ENCODE results near the gene C5orf58.

C5orf58 gene

DNA sequence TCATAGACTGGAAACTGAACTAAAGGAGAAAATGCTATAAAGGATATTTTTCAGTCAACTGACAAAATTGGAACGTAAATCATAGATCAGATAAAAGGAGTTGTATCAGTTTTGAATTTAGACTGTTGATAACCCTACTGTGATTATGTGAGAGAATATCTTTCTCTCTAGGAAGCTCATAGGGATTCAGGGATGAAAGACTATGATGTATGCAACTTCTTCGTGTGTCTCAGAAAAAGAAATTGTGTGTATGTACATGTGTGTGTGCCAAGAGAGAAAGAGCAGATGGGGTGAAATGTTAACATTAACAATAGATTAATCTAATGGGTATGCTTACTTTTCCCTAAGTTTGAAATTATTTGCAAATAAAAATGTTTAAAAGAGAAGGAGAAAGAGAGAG is 30.7 kb upstream of the C5orf58 start:
- Histone ChIP-seq H3K9ac (ENCODE audit: low read length in 5 of 5) (no peak overlapping the region), H3K27me3 (ENCODE audit: control insufficient read depth in 5 of 5, insufficient read depth in 4 of 5, low read length in 5 of 5) (peaks cover 0 to 4% (median 0%) of the 10 kb centered on the region in 5 donors), H3K9me3 (ENCODE audit: control insufficient read depth in 5 of 5, low read length in 5 of 5) (no peaks in the 10 kb centered on the region), H3K4me3 (ENCODE audit: low read depth in 1 of 5, low read length in 5 of 5) (no peak overlapping the region), H3K36me3 (ENCODE audit: control insufficient read depth in 5 of 5, insufficient read depth in 5 of 5, low read length in 5 of 5) (no peaks in the 10 kb centered on the region), H3K27ac (ENCODE audit: low read depth, low read length) (no peak overlapping the region), H3K4me1 (ENCODE audit: control insufficient read depth in 5 of 5, insufficient read depth in 5 of 5, low read length in 5 of 5) (no peaks in the 10 kb centered on the region)

DNA sequence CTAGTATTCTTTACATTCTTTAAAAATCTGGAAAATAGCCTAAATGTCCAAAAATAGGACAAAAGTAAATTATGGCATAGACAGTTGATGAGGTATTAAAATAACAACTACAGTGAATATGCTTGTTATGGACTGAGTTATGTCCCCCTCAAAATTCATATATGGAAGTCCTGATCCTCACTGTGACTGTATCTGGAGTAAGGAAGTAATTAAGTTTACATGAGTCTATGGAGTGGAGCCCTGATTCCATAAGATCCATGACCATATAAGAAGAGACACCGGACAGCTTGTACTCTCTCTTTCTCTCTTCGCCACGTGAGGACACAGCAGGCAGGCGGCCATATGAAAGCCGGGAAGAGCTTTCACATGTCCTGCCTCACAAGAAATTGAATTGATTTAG is 28.6 kb upstream of the C5orf58 start:
- H3K27ac ChIP-seq (ENCODE audit: low read depth, low read length) = no peak overlapping the region
- H3K4me3 ChIP-seq (ENCODE audit: low read depth in 1 of 5, low read length in 5 of 5) = no peak overlapping the region
- H3K9ac ChIP-seq (ENCODE audit: low read length in 5 of 5) = no peak overlapping the region
- no peaks in the 10 kb centered on the region for H3K27me3 ChIP-seq (ENCODE audit: control insufficient read depth in 5 of 5, insufficient read depth in 4 of 5, low read length in 5 of 5)
- H3K36me3 ChIP-seq (ENCODE audit: control insufficient read depth in 5 of 5, insufficient read depth in 5 of 5, low read length in 5 of 5) = no peaks in the 10 kb centered on the region
- H3K4me1 ChIP-seq (ENCODE audit: control insufficient read depth in 5 of 5, insufficient read depth in 5 of 5, low read length in 5 of 5) = no peaks in the 10 kb centered on the region
- H3K9me3 ChIP-seq (ENCODE audit: control insufficient read depth in 5 of 5, low read length in 5 of 5) = no peaks in the 10 kb centered on the region

DNA sequence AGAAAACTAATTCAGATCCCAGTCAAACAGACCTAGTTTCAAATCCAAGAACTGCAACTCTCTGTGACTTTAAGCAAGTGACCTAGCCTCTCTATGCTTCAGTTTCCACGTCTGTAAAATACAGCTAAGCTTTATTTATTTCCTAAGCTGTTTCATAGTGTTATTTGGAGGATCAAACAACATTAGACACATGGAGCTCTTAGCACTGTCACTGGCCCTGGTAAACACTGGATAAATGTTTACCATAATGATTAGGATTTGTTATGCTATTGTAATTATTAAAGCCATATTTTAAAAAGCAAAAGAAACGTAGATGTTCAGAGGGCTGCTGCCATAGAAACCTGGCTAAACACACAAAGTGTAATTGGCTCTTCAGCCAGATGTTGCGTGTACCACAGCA is 26.6 kb upstream of the C5orf58 start:
- Histone ChIP-seq H3K9ac (ENCODE audit: low read length in 5 of 5) (no peak overlapping the region), H3K4me3 (ENCODE audit: low read depth in 1 of 5, low read length in 5 of 5) (no peak overlapping the region), H3K4me1 (ENCODE audit: control insufficient read depth in 5 of 5, insufficient read depth in 5 of 5, low read length in 5 of 5) (no peaks in the 10 kb centered on the region), H3K36me3 (ENCODE audit: control insufficient read depth in 5 of 5, insufficient read depth in 5 of 5, low read length in 5 of 5) (no peaks in the 10 kb centered on the region), H3K27me3 (ENCODE audit: control insufficient read depth in 5 of 5, insufficient read depth in 4 of 5, low read length in 5 of 5) (no peaks in the 10 kb centered on the region), H3K9me3 (ENCODE audit: control insufficient read depth in 5 of 5, low read length in 5 of 5) (peaks cover 0 to 2% (median 0%) of the 10 kb centered on the region in 5 donors), H3K27ac (ENCODE audit: low read depth, low read length) (no peak overlapping the region)

DNA sequence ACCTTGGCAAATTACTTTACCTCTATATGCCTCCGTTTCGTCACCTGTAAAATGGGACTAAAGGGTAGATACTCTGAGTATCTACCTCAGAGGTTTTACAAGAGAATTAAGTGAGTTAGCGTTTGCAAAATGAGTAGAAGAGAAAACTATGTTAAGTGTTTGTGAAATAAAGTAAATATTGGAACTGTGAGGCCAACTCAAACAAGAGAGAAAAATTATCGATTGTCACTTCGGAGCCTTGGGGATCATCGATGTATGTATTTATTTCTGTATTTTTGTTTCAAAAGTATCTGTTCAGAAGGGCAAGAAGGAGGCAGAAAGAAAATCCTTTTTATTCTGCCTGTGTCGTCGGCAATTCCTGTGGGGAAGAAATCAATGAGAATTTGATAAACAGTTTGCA is 25.8 kb upstream of the C5orf58 start:
- H3K4me3 ChIP-seq (ENCODE audit: low read depth in 1 of 5, low read length in 5 of 5) = no peak overlapping the region
- H3K9me3 ChIP-seq (ENCODE audit: control insufficient read depth in 5 of 5, low read length in 5 of 5) = peaks cover 0 to 2% (median 0%) of the 10 kb centered on the region in 5 donors
- no peaks in the 10 kb centered on the region for H3K27me3 ChIP-seq (ENCODE audit: control insufficient read depth in 5 of 5, insufficient read depth in 4 of 5, low read length in 5 of 5)
- H3K36me3 ChIP-seq (ENCODE audit: control insufficient read depth in 5 of 5, insufficient read depth in 5 of 5, low read length in 5 of 5) = no peaks in the 10 kb centered on the region
- no peaks in the 10 kb centered on the region for H3K4me1 ChIP-seq (ENCODE audit: control insufficient read depth in 5 of 5, insufficient read depth in 5 of 5, low read length in 5 of 5)
- no peak overlapping the region for H3K9ac ChIP-seq (ENCODE audit: low read length in 5 of 5)
- no peak overlapping the region for H3K27ac ChIP-seq (ENCODE audit: low read depth, low read length)

DNA sequence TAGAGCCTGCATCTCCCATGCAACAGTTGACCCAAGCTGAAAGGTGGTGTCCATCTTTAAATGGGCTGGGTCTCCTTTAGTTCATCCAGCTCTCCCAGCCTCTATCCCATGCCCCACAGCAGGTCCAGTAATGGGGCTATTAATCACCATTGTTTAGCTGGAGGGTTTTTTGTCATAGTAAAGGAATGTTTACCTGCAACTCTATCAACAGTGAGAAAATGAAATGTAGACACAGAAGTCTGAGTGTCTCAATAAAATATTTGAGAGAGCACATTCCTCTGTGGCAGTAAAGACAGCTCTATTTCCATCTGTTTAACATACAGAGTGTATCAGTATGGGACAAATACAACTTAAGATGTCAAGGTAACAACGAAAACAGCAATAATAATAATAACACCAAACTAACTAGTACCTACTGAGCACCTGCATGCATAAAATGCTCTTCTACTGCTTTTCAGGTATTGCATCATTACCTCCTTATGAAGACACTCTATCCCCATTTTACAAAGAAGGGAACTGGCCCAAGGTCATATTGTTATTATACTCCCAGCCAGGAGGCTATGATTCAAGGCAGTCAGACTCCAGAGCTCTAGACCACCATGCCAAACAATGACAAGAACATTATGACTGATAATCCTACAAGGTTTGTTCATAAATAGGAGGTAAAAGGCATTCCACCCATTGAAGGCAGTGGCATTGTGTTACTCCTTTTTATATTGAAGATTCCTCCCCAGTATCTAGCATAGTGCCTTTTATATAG is 21.0 kb upstream of the C5orf58 start:
- no peak overlapping the region for H3K27ac ChIP-seq (ENCODE audit: low read depth, low read length)
- no peaks in the 10 kb centered on the region for H3K36me3 ChIP-seq (ENCODE audit: control insufficient read depth in 5 of 5, insufficient read depth in 5 of 5, low read length in 5 of 5)
- no peaks in the 10 kb centered on the region for H3K4me1 ChIP-seq (ENCODE audit: control insufficient read depth in 5 of 5, insufficient read depth in 5 of 5, low read length in 5 of 5)
- H3K9me3 ChIP-seq (ENCODE audit: control insufficient read depth in 5 of 5, low read length in 5 of 5) = peaks cover 0 to 2% (median 0%) of the 10 kb centered on the region in 5 donors
- H3K4me3 ChIP-seq (ENCODE audit: low read depth in 1 of 5, low read length in 5 of 5) = no peak overlapping the region
- H3K9ac ChIP-seq (ENCODE audit: low read length in 5 of 5) = no peak overlapping the region
- H3K27me3 ChIP-seq (ENCODE audit: control insufficient read depth in 5 of 5, insufficient read depth in 4 of 5, low read length in 5 of 5) = peaks cover 0 to 2% (median 0%) of the 10 kb centered on the region in 5 donors

DNA sequence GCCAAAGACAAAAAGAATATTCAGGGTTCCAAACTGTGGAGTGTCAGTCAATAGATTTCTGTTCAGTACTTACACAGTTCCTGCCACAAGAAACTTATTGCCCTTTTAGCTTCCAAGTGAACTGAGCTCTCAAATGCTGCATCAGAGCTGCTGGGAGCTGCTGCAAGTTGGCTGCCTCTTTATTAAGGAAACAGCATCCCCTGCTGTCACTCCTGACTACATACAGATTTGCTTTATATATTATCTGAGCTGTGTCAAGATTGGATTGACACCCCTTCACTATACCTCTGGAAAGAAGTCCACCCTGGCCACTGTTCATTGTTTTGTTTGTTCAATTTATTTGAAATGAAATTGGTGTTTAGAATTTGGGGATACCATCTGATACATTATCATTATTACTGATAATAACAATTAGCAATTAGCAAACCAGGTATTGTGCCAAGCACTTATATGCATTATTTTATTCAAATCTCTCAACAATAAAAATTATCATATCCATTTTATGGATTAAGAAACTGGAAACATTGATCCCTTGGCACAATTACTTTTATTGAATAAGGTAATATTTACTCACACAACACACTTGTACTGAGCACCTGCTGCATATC is 16.4 kb upstream of the C5orf58 start:
- no peak overlapping the region for H3K9ac ChIP-seq (ENCODE audit: low read length in 5 of 5)
- H3K27ac ChIP-seq (ENCODE audit: low read depth, low read length) = no peak overlapping the region
- peaks cover 0 to 9% (median 8%) of the 10 kb centered on the region in 5 donors for H3K4me1 ChIP-seq (ENCODE audit: control insufficient read depth in 5 of 5, insufficient read depth in 5 of 5, low read length in 5 of 5)
- no peak overlapping the region for H3K4me3 ChIP-seq (ENCODE audit: low read depth in 1 of 5, low read length in 5 of 5)
- H3K9me3 ChIP-seq (ENCODE audit: control insufficient read depth in 5 of 5, low read length in 5 of 5) = no peaks in the 10 kb centered on the region
- peaks cover 0 to 2% (median 0%) of the 10 kb centered on the region in 5 donors for H3K27me3 ChIP-seq (ENCODE audit: control insufficient read depth in 5 of 5, insufficient read depth in 4 of 5, low read length in 5 of 5)
- H3K36me3 ChIP-seq (ENCODE audit: control insufficient read depth in 5 of 5, insufficient read depth in 5 of 5, low read length in 5 of 5) = no peaks in the 10 kb centered on the region

DNA sequence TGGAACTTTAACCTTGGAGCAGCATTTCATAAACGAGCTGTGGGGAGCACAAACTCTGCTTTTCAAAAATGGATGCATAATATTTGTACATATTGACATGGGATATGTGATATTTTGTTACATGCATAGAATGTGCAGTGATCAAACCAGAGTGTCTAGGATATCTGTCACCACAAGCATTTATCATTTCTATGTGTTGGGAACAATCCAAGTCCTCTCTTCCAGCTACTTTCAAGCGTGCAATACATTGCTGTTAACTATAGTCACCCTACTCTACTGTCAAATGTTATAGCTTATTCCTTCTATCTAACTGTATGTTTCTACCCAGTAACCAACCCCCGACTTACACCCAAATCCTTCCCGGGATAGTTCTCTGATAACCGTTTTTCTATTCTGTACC is 15.0 kb upstream of the C5orf58 start:
- Histone ChIP-seq H3K4me3 (ENCODE audit: low read depth in 1 of 5, low read length in 5 of 5) (no peak overlapping the region), H3K9me3 (ENCODE audit: control insufficient read depth in 5 of 5, low read length in 5 of 5) (no peaks in the 10 kb centered on the region), H3K4me1 (ENCODE audit: control insufficient read depth in 5 of 5, insufficient read depth in 5 of 5, low read length in 5 of 5) (peaks cover 0 to 18% (median 13%) of the 10 kb centered on the region in 5 donors), H3K9ac (ENCODE audit: low read length in 5 of 5) (no peak overlapping the region), H3K36me3 (ENCODE audit: control insufficient read depth in 5 of 5, insufficient read depth in 5 of 5, low read length in 5 of 5) (no peaks in the 10 kb centered on the region), H3K27ac (ENCODE audit: low read depth, low read length) (no peak overlapping the region), H3K27me3 (ENCODE audit: control insufficient read depth in 5 of 5, insufficient read depth in 4 of 5, low read length in 5 of 5) (peaks cover 0 to 2% (median 0%) of the 10 kb centered on the region in 5 donors)

DNA sequence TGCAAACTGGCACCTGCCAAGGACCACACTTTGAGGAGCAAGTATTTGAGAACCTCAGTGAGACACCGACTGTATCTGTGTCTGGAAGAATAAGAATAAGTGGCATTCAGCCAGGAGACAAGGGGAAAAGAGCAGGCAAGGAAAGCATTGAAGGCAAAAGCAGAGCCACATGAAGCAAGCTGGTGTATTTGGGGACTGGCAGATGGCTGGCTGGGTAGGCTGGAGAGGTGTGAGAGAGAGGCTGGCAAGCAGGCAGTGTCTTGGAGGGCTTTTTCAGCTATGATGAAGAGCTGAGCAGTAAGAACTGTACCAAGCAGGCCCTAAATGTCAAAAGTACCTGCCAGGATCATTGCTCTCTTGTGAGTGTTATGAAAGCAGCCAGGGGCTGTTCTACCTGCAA is 14.1 kb upstream of the C5orf58 start:
- no peaks in the 10 kb centered on the region for H3K9me3 ChIP-seq (ENCODE audit: control insufficient read depth in 5 of 5, low read length in 5 of 5)

DNA sequence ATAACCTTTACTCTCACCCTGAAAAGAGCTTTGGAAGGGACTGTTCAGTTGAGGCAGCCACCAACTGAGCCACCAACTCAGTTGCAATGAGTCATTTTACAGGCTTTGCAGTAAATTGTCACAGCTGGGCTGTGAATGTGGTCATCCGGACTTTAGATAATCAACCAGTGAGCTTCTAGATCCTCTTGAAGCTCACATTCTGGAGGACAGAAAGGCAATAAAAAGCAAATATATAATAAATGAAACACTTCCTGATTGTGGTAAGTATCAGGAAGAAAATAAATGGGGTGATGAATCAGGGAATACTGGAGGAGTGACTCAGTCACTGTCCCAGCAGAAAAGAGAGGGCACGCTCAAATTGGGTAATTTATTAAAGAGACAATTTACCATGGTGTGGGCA is 13.2 kb upstream of the C5orf58 start:
- no peaks in the 10 kb centered on the region for H3K36me3 ChIP-seq (ENCODE audit: control insufficient read depth in 5 of 5, insufficient read depth in 5 of 5, low read length in 5 of 5)
- H3K9me3 ChIP-seq (ENCODE audit: control insufficient read depth in 5 of 5, low read length in 5 of 5) = no peaks in the 10 kb centered on the region
- H3K27me3 ChIP-seq (ENCODE audit: control insufficient read depth in 5 of 5, insufficient read depth in 4 of 5, low read length in 5 of 5) = peaks cover 0 to 2% (median 0%) of the 10 kb centered on the region in 5 donors
- H3K4me3 ChIP-seq (ENCODE audit: low read depth in 1 of 5, low read length in 5 of 5) = no peak overlapping the region
- H3K27ac ChIP-seq (ENCODE audit: low read depth, low read length) = no peak overlapping the region
- H3K4me1 ChIP-seq (ENCODE audit: control insufficient read depth in 5 of 5, insufficient read depth in 5 of 5, low read length in 5 of 5) = peaks cover 0 to 34% (median 26%) of the 10 kb centered on the region in 5 donors
- H3K9ac ChIP-seq (ENCODE audit: low read length in 5 of 5) = no peak overlapping the region

More for the DNA sequence above, 14.1 kb upstream of the C5orf58 start:
- H3K27ac ChIP-seq (ENCODE audit: low read depth, low read length) = no peak overlapping the region
- H3K4me1 ChIP-seq (ENCODE audit: control insufficient read depth in 5 of 5, insufficient read depth in 5 of 5, low read length in 5 of 5) = peaks cover 0 to 26% (median 22%) of the 10 kb centered on the region in 5 donors
- no peak overlapping the region for H3K4me3 ChIP-seq (ENCODE audit: low read depth in 1 of 5, low read length in 5 of 5)
- H3K27me3 ChIP-seq (ENCODE audit: control insufficient read depth in 5 of 5, insufficient read depth in 4 of 5, low read length in 5 of 5) = peaks cover 0 to 2% (median 0%) of the 10 kb centered on the region in 5 donors
- H3K9ac ChIP-seq (ENCODE audit: low read length in 5 of 5) = no peak overlapping the region
- H3K36me3 ChIP-seq (ENCODE audit: control insufficient read depth in 5 of 5, insufficient read depth in 5 of 5, low read length in 5 of 5) = no peaks in the 10 kb centered on the region

DNA sequence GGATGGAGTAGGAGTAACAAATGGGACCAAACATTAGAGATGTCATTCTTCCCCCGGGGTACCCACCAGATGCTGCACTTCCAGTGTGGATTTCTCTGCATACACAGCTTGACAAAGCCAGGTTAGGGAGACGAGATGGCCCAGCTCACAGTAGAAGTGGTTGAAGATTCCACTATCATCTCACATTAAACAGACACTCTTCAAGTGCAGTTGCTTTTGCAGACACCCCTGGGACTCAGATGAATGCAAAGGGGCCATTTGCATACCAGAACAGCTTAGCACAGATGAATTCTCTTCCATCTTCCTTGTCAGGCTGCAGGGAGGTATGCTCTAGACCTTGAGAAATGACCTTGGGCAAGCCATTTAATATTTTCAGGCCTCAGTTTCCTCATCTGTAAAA is 12.6 kb upstream of the C5orf58 start:
- H3K4me3 ChIP-seq (ENCODE audit: low read depth in 1 of 5, low read length in 5 of 5) = no peak overlapping the region
- H3K27ac ChIP-seq (ENCODE audit: low read depth, low read length) = no peak overlapping the region
- H3K4me1 ChIP-seq (ENCODE audit: control insufficient read depth in 5 of 5, insufficient read depth in 5 of 5, low read length in 5 of 5) = peaks cover 0 to 34% (median 26%) of the 10 kb centered on the region in 5 donors
- no peak overlapping the region for H3K9ac ChIP-seq (ENCODE audit: low read length in 5 of 5)
- H3K9me3 ChIP-seq (ENCODE audit: control insufficient read depth in 5 of 5, low read length in 5 of 5) = no peaks in the 10 kb centered on the region
- H3K27me3 ChIP-seq (ENCODE audit: control insufficient read depth in 5 of 5, insufficient read depth in 4 of 5, low read length in 5 of 5) = peaks cover 0 to 2% (median 0%) of the 10 kb centered on the region in 5 donors
- H3K36me3 ChIP-seq (ENCODE audit: control insufficient read depth in 5 of 5, insufficient read depth in 5 of 5, low read length in 5 of 5) = no peaks in the 10 kb centered on the region
